ENCODE measurements around the gene TECPR2. TPM values are rescaled to one million over a fixed set of nuclear protein-coding genes. Genes with fewer than 3 reads are reported as not detected.

Gene TECPR2
- 12.4 and 20.1 TPM in 2 replicates for total RNA-seq
- 7.3 and 9.5 TPM in 2 replicates for polyA plus RNA-seq

GRCh38 chr14:102362545-102363181, at the start of gene TECPR2, which contains the start of gene CINP:
Gene TECPR2, plus strand, starts transcription at chr14:102362941. Its CDS starts 13,781 bp downstream, at chr14:102376722.
Gene CINP, minus strand, starts transcription at chr14:102362890. Its CDS starts 39 bp downstream, at chr14:102362851.
- Histone ChIP-seq H3K4me2 (peak within 1 kb of the TSS; percentile 91), H3K36me3 (replicated peaks; ENCODE audit: insufficient read depth, low read depth) (no peaks in the 10 kb centered on the region), H3K4me1 (ENCODE audit: insufficient read depth) (peaks cover 16% of the 10 kb centered on the region), H3K27ac (peak within 1 kb of the TSS; percentile 89), H3K9me2 (replicated peaks; ENCODE audit: insufficient read depth) (no peaks in the 10 kb centered on the region), H3K27me3 (no peaks in the 10 kb centered on the region), H3K9me3 (ENCODE audit: low read depth) (no peaks in the 10 kb centered on the region), H3K79me2 (peaks cover 55% of the 10 kb centered on the region), H2AFZ (peak within 1 kb of the TSS; percentile 90), H3K4me3 (peak within 1 kb of the TSS; percentile 84), H4K20me1 (ENCODE audit: insufficient read depth, poor library complexity, severe bottlenecking) (no peaks in the 10 kb centered on the region)
- peak; percentile 99 for DNase-seq (ENCODE audit: low spot score)
- no peak for TF ChIP-seq EZH2 (IDR thresholded peaks at IDR 0.05; ENCODE audit: borderline replicate concordance)
- TF ChIP-seq, protein P1, sequence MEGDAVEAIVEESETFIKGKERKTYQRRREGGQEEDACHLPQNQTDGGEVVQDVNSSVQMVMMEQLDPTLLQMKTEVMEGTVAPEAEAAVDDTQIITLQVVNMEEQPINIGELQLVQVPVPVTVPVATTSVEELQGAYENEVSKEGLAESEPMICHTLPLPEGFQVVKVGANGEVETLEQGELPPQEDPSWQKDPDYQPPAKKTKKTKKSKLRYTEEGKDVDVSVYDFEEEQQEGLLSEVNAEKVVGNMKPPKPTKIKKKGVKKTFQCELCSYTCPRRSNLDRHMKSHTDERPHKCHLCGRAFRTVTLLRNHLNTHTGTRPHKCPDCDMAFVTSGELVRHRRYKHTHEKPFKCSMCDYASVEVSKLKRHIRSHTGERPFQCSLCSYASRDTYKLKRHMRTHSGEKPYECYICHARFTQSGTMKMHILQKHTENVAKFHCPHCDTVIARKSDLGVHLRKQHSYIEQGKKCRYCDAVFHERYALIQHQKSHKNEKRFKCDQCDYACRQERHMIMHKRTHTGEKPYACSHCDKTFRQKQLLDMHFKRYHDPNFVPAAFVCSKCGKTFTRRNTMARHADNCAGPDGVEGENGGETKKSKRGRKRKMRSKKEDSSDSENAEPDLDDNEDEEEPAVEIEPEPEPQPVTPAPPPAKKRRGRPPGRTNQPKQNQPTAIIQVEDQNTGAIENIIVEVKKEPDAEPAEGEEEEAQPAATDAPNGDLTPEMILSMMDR (IDR thresholded peaks at IDR 0.05; ENCODE audit: poor library complexity): no peak
- TF ChIP-seq EZH2phosphoT487 (IDR thresholded peaks at IDR 0.05; ENCODE audit: low read depth, severe bottlenecking, unreplicated experiment): no peak
- WGBS (ENCODE audit: low lambda C conversion rate, missing lambda C conversion rate): under 1% methylated on average over 31 of the region's 58 CpGs

- 9% methylated on average over 52 of the region's 52 CpGs for WGBS (ENCODE audit: low lambda C conversion rate, missing lambda C conversion rate)
- Histone ChIP-seq H3K4me1 (ENCODE audit: insufficient read depth) (peaks cover 11% of the 10 kb centered on the region), H3K27ac (no peak overlapping the region), H4K20me1 (ENCODE audit: insufficient read depth, poor library complexity, severe bottlenecking) (no peaks in the 10 kb centered on the region), H3K36me3 (replicated peaks; ENCODE audit: insufficient read depth, low read depth) (no peaks in the 10 kb centered on the region), H3K9me3 (ENCODE audit: low read depth) (no peaks in the 10 kb centered on the region), H3K4me2 (peak overlapping the region; percentile 90), H3K79me2 (peaks cover 7% of the 10 kb centered on the region), H3K9me2 (replicated peaks; ENCODE audit: insufficient read depth) (no peaks in the 10 kb centered on the region), H2AFZ (peak overlapping the region; percentile 67), H3K4me3 (peak overlapping the region; percentile 63), H3K27me3 (no peaks in the 10 kb centered on the region)
- TF ChIP-seq, protein P1 (IDR thresholded peaks at IDR 0.05; ENCODE audit: poor library complexity): peak; percentile 99
- no peak for TF ChIP-seq EZH2phosphoT487 (IDR thresholded peaks at IDR 0.05; ENCODE audit: low read depth, severe bottlenecking, unreplicated experiment)
- TF ChIP-seq EZH2 (IDR thresholded peaks at IDR 0.05; ENCODE audit: borderline replicate concordance): no peak
- DNase-seq (ENCODE audit: low spot score): peak; percentile 91
Measured at GRCh38 chr14:102314242-102315011, 48.3 kb upstream of the TECPR2 start.

DNA sequence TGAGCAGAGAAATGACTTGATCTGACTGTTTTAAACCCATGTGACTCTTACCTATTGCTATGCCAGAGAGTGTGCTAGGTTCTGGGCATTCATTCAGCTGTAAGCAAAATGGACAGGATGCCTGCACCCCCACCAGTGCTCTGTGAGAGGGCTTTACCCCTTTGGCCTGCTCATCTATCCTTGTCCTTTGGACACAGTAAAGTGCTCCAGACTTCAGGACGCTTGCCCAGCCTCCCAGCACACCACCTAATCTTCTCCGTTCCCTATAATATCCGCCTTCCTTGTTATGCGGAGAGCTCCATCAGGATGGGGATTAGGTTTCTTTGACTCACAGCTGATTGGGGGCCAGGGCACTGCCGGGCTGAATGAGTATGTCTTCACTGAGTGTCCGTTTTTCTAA, 47.6 kb upstream of the TECPR2 start:
- no peaks in the 10 kb centered on the region for H3K27me3 ChIP-seq
- H2AFZ ChIP-seq: no peak overlapping the region
- H3K79me2 ChIP-seq: peaks cover 7% of the 10 kb centered on the region
- no peak overlapping the region for H3K27ac ChIP-seq
- TF ChIP-seq EZH2 (IDR thresholded peaks at IDR 0.05; ENCODE audit: borderline replicate concordance) (no peak), EZH2phosphoT487 (IDR thresholded peaks at IDR 0.05; ENCODE audit: low read depth, severe bottlenecking, unreplicated experiment) (no peak)
- TF ChIP-seq, protein P1 (IDR thresholded peaks at IDR 0.05; ENCODE audit: poor library complexity): no peak
- no peaks in the 10 kb centered on the region for H4K20me1 ChIP-seq (ENCODE audit: insufficient read depth, poor library complexity, severe bottlenecking)
- peaks cover 11% of the 10 kb centered on the region for H3K4me1 ChIP-seq (ENCODE audit: insufficient read depth)
- 79% methylated on average over 6 of the region's 6 CpGs for WGBS (ENCODE audit: low lambda C conversion rate, missing lambda C conversion rate)
- no peaks in the 10 kb centered on the region for H3K36me3 ChIP-seq (replicated peaks; ENCODE audit: insufficient read depth, low read depth)
- DNase-seq (ENCODE audit: low spot score): no peak
- H3K4me2 ChIP-seq: peak overlapping the region; percentile 90
- no peaks in the 10 kb centered on the region for H3K9me2 ChIP-seq (replicated peaks; ENCODE audit: insufficient read depth)
- H3K9me3 ChIP-seq (ENCODE audit: low read depth): no peaks in the 10 kb centered on the region
- no peak overlapping the region for H3K4me3 ChIP-seq
